Activated CD8-positive, alpha-beta memory T cell treated with anti-CD3 and anti-CD28 coated beads, Interleukin-2, amount 10 ng/mL, durations not matched to agents 7 days and 5 days (primary cell): ENCODE data around the gene ITPK1. TPM values are rescaled to one million over a fixed set of nuclear protein-coding genes. Genes with fewer than 3 reads are reported as not detected.
"Not testable (repeated sequence)": the region's sequence is repeated elsewhere in the genome, so short reads cannot be mapped to it uniquely, and the experiment has no call there.

ENCODE experiments used
- ATAC-seq: fragments of 150-1000 bp; cut with Tn5 transposase; one replicate; pipeline ENCODE4 v1.10.0; 2021; ENCODE audit warnings: moderate library complexity
- CTCF ChIA-PET: fragments of 350-600 bp; sonication (Branson Sonifier 250); formaldehyde crosslinking; loops from one replicate; lab custom pipeline; 2021; ENCODE audit warnings: antibody characterized with exemption; lab: Charles Lee
- DNase-seq: peaks from one replicate; pipeline ENCODE4 v3.0.0-alpha.2; 2020
- H3K27ac Mint-ChIP-seq: one replicate; pipeline ENCODE4 v1.8.0; 2021; ENCODE audit warnings: mild to moderate bottlenecking, mixed read lengths
- H3K27me3 Mint-ChIP-seq: one replicate; pipeline ENCODE4 v1.8.0; 2021; ENCODE audit warnings: mixed read lengths
- H3K36me3 Mint-ChIP-seq: one replicate; pipeline ENCODE4 v1.8.0; 2021; ENCODE audit warnings: mild to moderate bottlenecking, mixed read lengths
- H3K4me1 Mint-ChIP-seq: one replicate; pipeline ENCODE4 v1.8.0; 2021; ENCODE audit warnings: mixed read lengths
- H3K4me3 Mint-ChIP-seq: one replicate; pipeline ENCODE4 v1.8.0; 2021; ENCODE audit warnings: mild to moderate bottlenecking, moderate library complexity, mixed read lengths
- H3K9me3 Mint-ChIP-seq: one replicate; pipeline ENCODE4 v1.8.0; 2022; ENCODE audit warnings: low read depth, mixed read lengths
- total RNA-seq, 2 experiments: library from RNA; stranded (reverse); gene quantifications; one replicate each; pipeline ENCODE4 v1.2.3, GENCODE V29; 2021

Gene ITPK1
- total RNA-seq, 2 experiments from 2014 or later: 96.1 to 103 TPM

- ATAC-seq (no peak), DNase-seq (no peak)
- no peak overlapping the region for H3K27ac Mint-ChIP-seq
- no peaks in the 10 kb centered on the region for H3K36me3 Mint-ChIP-seq
- H3K4me1 Mint-ChIP-seq: peaks cover 61% of the 10 kb centered on the region
- no peaks in the 10 kb centered on the region for H3K9me3 Mint-ChIP-seq
- no peaks in the 10 kb centered on the region for H3K27me3 Mint-ChIP-seq
- no peak overlapping the region for H3K4me3 Mint-ChIP-seq
- CTCF ChIA-PET: no interaction called here
Observed at GRCh38 chr14:93108105-93108504, 7.6 kb downstream of the ITPK1 start.

GRCh38 chr14:93107453-93107852 lies 8.3 kb downstream of the ITPK1 start:
- H3K27ac Mint-ChIP-seq: peak overlapping the region; percentile 54
- no peak overlapping the region for H3K4me3 Mint-ChIP-seq
- H3K4me1 Mint-ChIP-seq: peaks cover 57% of the 10 kb centered on the region
- H3K36me3 Mint-ChIP-seq: no peaks in the 10 kb centered on the region
- H3K27me3 Mint-ChIP-seq: no peaks in the 10 kb centered on the region
- CTCF ChIA-PET: interaction anchor here (1.1 to 2.0 kb wide), 2 partner anchors 25 to 32 kb away, joined by 4 to 7 read pairs; no protein-coding TSS in a partner anchor
- ATAC-seq (no peak), DNase-seq (no peak)
- H3K9me3 Mint-ChIP-seq: no peaks in the 10 kb centered on the region

GRCh38 chr14:93106541-93107156 lies 9.1 kb downstream of the ITPK1 start:
- Mint-ChIP-seq H3K36me3 (no peaks in the 10 kb centered on the region), H3K27me3 (no peaks in the 10 kb centered on the region), H3K4me3 (no peak overlapping the region), H3K4me1 (peaks cover 58% of the 10 kb centered on the region), H3K27ac (peak overlapping the region; percentile 66), H3K9me3 (no peaks in the 10 kb centered on the region)
- no peak for DNase-seq
- no peak for ATAC-seq
- CTCF ChIA-PET: interaction anchor here (1.1 to 13.1 kb wide), 3 partner anchors 7 to 33 kb away, joined by 4 to 155 read pairs (median 7); partner anchors contain the start of gene ITPK1

- H3K27me3 Mint-ChIP-seq, DNase-seq, H3K9me3 Mint-ChIP-seq, H3K4me3 Mint-ChIP-seq, H3K36me3 Mint-ChIP-seq, ATAC-seq: not testable (repeated sequence)
- CTCF ChIA-PET: interaction anchor here (1.0 to 13.1 kb wide), 4 partner anchors 8 to 154 kb away, joined by 3 to 155 read pairs (median 6); partner anchors contain the start of gene ITPK1
- H3K4me1 Mint-ChIP-seq: peaks cover 63% of the 10 kb centered on the region
- peak overlapping the region; percentile 49 for H3K27ac Mint-ChIP-seq
Observed at GRCh38 chr14:93105856-93106255, 9.9 kb downstream of the ITPK1 start.

- H3K4me1 Mint-ChIP-seq: peaks cover 65% of the 10 kb centered on the region
- no peaks in the 10 kb centered on the region for H3K9me3 Mint-ChIP-seq
- no peak overlapping the region for H3K4me3 Mint-ChIP-seq
- H3K36me3 Mint-ChIP-seq: no peaks in the 10 kb centered on the region
- H3K27ac Mint-ChIP-seq: peak overlapping the region; percentile 98
- CTCF ChIA-PET: interaction anchor here (0.7 to 13.1 kb wide), 6 partner anchors 9 to 840 kb away, joined by 3 to 155 read pairs (median 3); partner anchors contain the start of gene ITPK1
- ATAC-seq (no peak), DNase-seq (no peak)
- H3K27me3 Mint-ChIP-seq: no peaks in the 10 kb centered on the region
Observed at GRCh38 chr14:93105362-93105761, 10.4 kb downstream of the ITPK1 start.

- no peaks in the 10 kb centered on the region for H3K36me3 Mint-ChIP-seq
- H3K4me1 Mint-ChIP-seq: peaks cover 61% of the 10 kb centered on the region
- H3K9me3 Mint-ChIP-seq: no peaks in the 10 kb centered on the region
- peak overlapping the region; percentile 98 for H3K27ac Mint-ChIP-seq
- no peak for ATAC-seq
- no peaks in the 10 kb centered on the region for H3K27me3 Mint-ChIP-seq
- H3K4me3 Mint-ChIP-seq: no peak overlapping the region
- no peak for DNase-seq
- CTCF ChIA-PET: interaction anchor here (0.7 to 13.1 kb wide), 6 partner anchors 9 to 840 kb away, joined by 3 to 155 read pairs (median 3); partner anchors contain the start of gene ITPK1
Observed at GRCh38 chr14:93104961-93105360, 10.8 kb downstream of the ITPK1 start.

GRCh38 chr14:93103392-93104080 lies 12.2 kb downstream of the ITPK1 start:
- peak overlapping the region; percentile 76 for H3K4me3 Mint-ChIP-seq
- peak overlapping the region; percentile 98 for H3K27ac Mint-ChIP-seq
- peak; percentile 95 for DNase-seq
- H3K9me3 Mint-ChIP-seq: no peaks in the 10 kb centered on the region
- no peaks in the 10 kb centered on the region for H3K36me3 Mint-ChIP-seq
- H3K4me1 Mint-ChIP-seq: peaks cover 52% of the 10 kb centered on the region
- CTCF ChIA-PET: interaction anchor here (0.6 to 13.1 kb wide), 8 partner anchors 10 to 388 kb away, joined by 3 to 155 read pairs (median 4); partner anchors contain the start of gene ITPK1
- no peaks in the 10 kb centered on the region for H3K27me3 Mint-ChIP-seq
- peak; percentile 99 for ATAC-seq

- H3K27me3 Mint-ChIP-seq: no peaks in the 10 kb centered on the region
- DNase-seq (no peak), ATAC-seq (no peak)
- no peak overlapping the region for H3K4me3 Mint-ChIP-seq
- no peaks in the 10 kb centered on the region for H3K9me3 Mint-ChIP-seq
- H3K36me3 Mint-ChIP-seq: no peaks in the 10 kb centered on the region
- H3K4me1 Mint-ChIP-seq: peaks cover 51% of the 10 kb centered on the region
- H3K27ac Mint-ChIP-seq: peak overlapping the region; percentile 66
- CTCF ChIA-PET: interaction anchor here (1.0 to 13.1 kb wide), 3 partner anchors 11 to 36 kb away, joined by 4 to 155 read pairs (median 20); partner anchors contain the start of gene ITPK1
Observed at GRCh38 chr14:93102141-93102540, 13.6 kb downstream of the ITPK1 start.

- H3K4me3 Mint-ChIP-seq: no peak overlapping the region
- H3K27ac Mint-ChIP-seq: peak overlapping the region; percentile 47
- H3K4me1 Mint-ChIP-seq: peaks cover 46% of the 10 kb centered on the region
- H3K9me3 Mint-ChIP-seq: no peaks in the 10 kb centered on the region
- H3K36me3 Mint-ChIP-seq: peaks cover 3% of the 10 kb centered on the region
- no peaks in the 10 kb centered on the region for H3K27me3 Mint-ChIP-seq
- DNase-seq (no peak), ATAC-seq (no peak)
- CTCF ChIA-PET: interaction anchor here (1.5 to 13.1 kb wide), 3 partner anchors 10 to 35 kb away, joined by 4 to 155 read pairs (median 20); partner anchors contain the start of gene ITPK1
Observed at GRCh38 chr14:93101181-93101580, 14.5 kb downstream of the ITPK1 start.

GRCh38 chr14:93100570-93100969 lies 15.2 kb downstream of the ITPK1 start:
- ATAC-seq: no peak
- Mint-ChIP-seq H3K36me3 (peaks cover 3% of the 10 kb centered on the region), H3K4me1 (peaks cover 49% of the 10 kb centered on the region), H3K27me3 (no peaks in the 10 kb centered on the region), H3K4me3 (no peak overlapping the region), H3K9me3 (no peaks in the 10 kb centered on the region), H3K27ac (no peak overlapping the region)
- CTCF ChIA-PET: interaction anchor here (1.5 to 13.1 kb wide), 3 partner anchors 9 to 34 kb away, joined by 4 to 155 read pairs (median 20); partner anchors contain the start of gene ITPK1
- DNase-seq: no peak

GRCh38 chr14:93100100-93100499 lies 15.6 kb downstream of the ITPK1 start:
- Mint-ChIP-seq H3K4me1 (peaks cover 51% of the 10 kb centered on the region), H3K36me3 (peaks cover 3% of the 10 kb centered on the region), H3K9me3 (no peaks in the 10 kb centered on the region), H3K4me3 (no peak overlapping the region), H3K27me3 (no peaks in the 10 kb centered on the region), H3K27ac (peak overlapping the region; percentile 44)
- CTCF ChIA-PET: interaction anchor here (13.1 kb wide), 1 partner anchor 14 kb away, joined by 155 read pairs; the partner anchor contains the start of gene ITPK1
- no peak for DNase-seq
- no peak for ATAC-seq

GRCh38 chr14:93099643-93100042 lies 16.1 kb downstream of the ITPK1 start:
- H3K9me3 Mint-ChIP-seq: no peaks in the 10 kb centered on the region
- H3K4me1 Mint-ChIP-seq: peaks cover 50% of the 10 kb centered on the region
- H3K27ac Mint-ChIP-seq: no peak overlapping the region
- CTCF ChIA-PET: interaction anchor here (13.1 kb wide), 1 partner anchor 14 kb away, joined by 155 read pairs; the partner anchor contains the start of gene ITPK1
- DNase-seq (no peak), ATAC-seq (no peak)
- no peak overlapping the region for H3K4me3 Mint-ChIP-seq
- H3K27me3 Mint-ChIP-seq: no peaks in the 10 kb centered on the region
- H3K36me3 Mint-ChIP-seq: peaks cover 3% of the 10 kb centered on the region

- Mint-ChIP-seq H3K4me3 (no peak overlapping the region), H3K9me3 (no peaks in the 10 kb centered on the region), H3K27ac (no peak overlapping the region)
Observed at GRCh38 chr14:93099196-93099595, 16.5 kb downstream of the ITPK1 start.

More at GRCh38 chr14:93099196-93099595, 16.5 kb downstream of the ITPK1 start:
- ATAC-seq (no peak), DNase-seq (no peak)
- H3K36me3 Mint-ChIP-seq: peaks cover 3% of the 10 kb centered on the region
- peaks cover 46% of the 10 kb centered on the region for H3K4me1 Mint-ChIP-seq
- CTCF ChIA-PET: interaction anchor here (1.1 to 13.1 kb wide), 2 partner anchors 11 to 15 kb away, joined by 3 to 155 read pairs; partner anchors contain the start of gene ITPK1
- no peaks in the 10 kb centered on the region for H3K27me3 Mint-ChIP-seq
